Measurements from ENCODE around the gene UNC5B. TPM values are rescaled to one million over a fixed set of nuclear protein-coding genes. Genes with fewer than 3 reads are reported as not detected.

The UNC5B gene
- total RNA-seq = 10 to 100 TPM in 3 of 4 donors, 1 to 10 TPM in 1; 5.3 to 26.6 (median 17.7) TPM

DNA sequence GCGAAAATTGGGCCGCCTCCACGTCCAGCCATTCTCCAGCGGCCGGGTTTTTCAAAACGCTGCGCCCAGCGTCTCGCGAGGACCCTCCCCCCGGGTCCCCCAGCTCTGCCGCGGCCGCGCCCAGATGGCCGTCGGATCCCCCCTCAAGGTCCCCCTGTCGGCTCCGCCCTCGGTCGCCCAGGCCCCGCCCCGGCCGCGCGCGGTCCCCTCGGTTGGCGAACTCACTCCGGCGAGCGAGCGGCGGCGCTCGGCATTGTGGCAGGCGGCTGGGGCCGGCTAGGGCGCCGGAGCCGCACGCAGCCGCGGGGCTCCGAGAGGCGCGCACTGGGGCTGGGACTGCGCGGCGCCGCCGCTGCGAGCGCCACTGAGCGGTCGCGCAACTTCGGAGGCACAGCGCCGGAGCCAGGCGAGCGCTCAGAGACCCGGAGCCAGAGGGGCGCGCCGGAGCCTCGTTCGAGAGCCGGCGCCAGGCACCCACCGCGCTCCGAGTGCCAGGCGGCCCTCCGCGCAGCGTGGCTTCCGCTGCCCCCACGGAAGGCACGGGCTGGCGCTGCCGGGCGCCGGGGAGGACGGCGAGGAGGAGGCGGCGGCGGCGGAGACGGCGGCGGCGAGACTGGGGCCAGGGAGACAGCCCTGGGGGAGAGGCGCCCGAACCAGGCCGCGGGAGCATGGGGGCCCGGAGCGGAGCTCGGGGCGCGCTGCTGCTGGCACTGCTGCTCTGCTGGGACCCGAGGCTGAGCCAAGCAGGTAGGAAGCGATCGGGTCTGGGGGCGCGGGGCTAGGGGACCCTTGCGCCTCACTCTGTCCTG is at the start of gene UNC5B:
Gene UNC5B, plus strand, starts transcription at position 253 of the 809 bp plus-strand sequence. Its CDS starts 416 bp downstream, at position 669.
- Histone ChIP-seq H3K4me1 (no peaks in the 10 kb centered on the region), H3K36me3 (no peaks in the 10 kb centered on the region), H3K27me3 (no peaks in the 10 kb centered on the region), H3K27ac (peak within 1 kb of the TSS; percentile 79 to 90), H3K9me3 (no peaks in the 10 kb centered on the region), H3K4me3 (peak within 1 kb of the TSS; percentile 46 to 65)
- peak; percentile 87 to 93 for DNase-seq
- intact Hi-C loops (cut with DNase I; ENCODE audit: low total_unique reads) = loop anchor here (10.0 kb wide), 1 partner anchor 52 kb away; no protein-coding TSS in a partner anchor
- TF ChIP-seq, protein P1, sequence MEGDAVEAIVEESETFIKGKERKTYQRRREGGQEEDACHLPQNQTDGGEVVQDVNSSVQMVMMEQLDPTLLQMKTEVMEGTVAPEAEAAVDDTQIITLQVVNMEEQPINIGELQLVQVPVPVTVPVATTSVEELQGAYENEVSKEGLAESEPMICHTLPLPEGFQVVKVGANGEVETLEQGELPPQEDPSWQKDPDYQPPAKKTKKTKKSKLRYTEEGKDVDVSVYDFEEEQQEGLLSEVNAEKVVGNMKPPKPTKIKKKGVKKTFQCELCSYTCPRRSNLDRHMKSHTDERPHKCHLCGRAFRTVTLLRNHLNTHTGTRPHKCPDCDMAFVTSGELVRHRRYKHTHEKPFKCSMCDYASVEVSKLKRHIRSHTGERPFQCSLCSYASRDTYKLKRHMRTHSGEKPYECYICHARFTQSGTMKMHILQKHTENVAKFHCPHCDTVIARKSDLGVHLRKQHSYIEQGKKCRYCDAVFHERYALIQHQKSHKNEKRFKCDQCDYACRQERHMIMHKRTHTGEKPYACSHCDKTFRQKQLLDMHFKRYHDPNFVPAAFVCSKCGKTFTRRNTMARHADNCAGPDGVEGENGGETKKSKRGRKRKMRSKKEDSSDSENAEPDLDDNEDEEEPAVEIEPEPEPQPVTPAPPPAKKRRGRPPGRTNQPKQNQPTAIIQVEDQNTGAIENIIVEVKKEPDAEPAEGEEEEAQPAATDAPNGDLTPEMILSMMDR (IDR thresholded peaks at IDR 0.05) = peak; percentile 20 to 73 (median 44)
- TF ChIP-seq POLR2A (IDR thresholded peaks at IDR 0.05) = peak; percentile 89 to 97

- H3K4me1 ChIP-seq = no peaks in the 10 kb centered on the region
These were observed 38.9 kb upstream of the UNC5B start for GRCh38 chr10:71173466-71173865.

DNA sequence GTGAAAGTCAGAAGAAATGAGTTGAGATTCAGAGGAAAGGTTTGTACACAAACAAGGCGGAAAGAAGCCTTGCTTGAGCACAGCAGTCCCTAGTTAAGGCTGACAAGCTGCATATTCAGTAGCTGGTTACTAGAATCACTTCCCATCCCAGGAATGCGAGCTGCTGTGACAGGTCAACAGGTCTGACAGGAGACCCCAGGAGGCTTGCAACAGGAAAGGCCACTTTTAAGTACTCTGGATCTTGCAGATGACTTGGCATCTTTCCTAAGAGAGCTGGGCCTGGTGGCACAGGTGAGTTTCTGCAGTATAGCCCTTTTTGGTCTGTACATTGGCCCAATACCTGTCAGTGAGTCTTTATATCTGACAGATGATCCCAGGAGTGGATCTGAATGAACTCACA is 35.7 kb upstream of the UNC5B start:
- Histone ChIP-seq H3K4me3 (no peak overlapping the region), H3K27me3 (no peaks in the 10 kb centered on the region), H3K36me3 (no peaks in the 10 kb centered on the region), H3K27ac (no peak overlapping the region), H3K9me3 (no peaks in the 10 kb centered on the region), H3K4me1 (no peaks in the 10 kb centered on the region)
- no peak for DNase-seq
- TF ChIP-seq POLR2A (IDR thresholded peaks at IDR 0.05) = no peak
- TF ChIP-seq, protein P1 (IDR thresholded peaks at IDR 0.05) = no peak
- intact Hi-C loops (cut with DNase I; ENCODE audit: low total_unique reads) = no loop called here

More at GRCh38 chr10:71173466-71173865, 38.9 kb upstream of the UNC5B start:
- no peak overlapping the region for H3K4me3 ChIP-seq
- no peak for TF ChIP-seq POLR2A (IDR thresholded peaks at IDR 0.05)
- TF ChIP-seq, protein P1 (IDR thresholded peaks at IDR 0.05) = no peak
- intact Hi-C loops (cut with DNase I; ENCODE audit: low total_unique reads) = no loop called here
- no peaks in the 10 kb centered on the region for H3K9me3 ChIP-seq
- H3K27ac ChIP-seq = no peak overlapping the region
- H3K27me3 ChIP-seq = no peaks in the 10 kb centered on the region
- no peaks in the 10 kb centered on the region for H3K36me3 ChIP-seq
- DNase-seq = no peak

DNA sequence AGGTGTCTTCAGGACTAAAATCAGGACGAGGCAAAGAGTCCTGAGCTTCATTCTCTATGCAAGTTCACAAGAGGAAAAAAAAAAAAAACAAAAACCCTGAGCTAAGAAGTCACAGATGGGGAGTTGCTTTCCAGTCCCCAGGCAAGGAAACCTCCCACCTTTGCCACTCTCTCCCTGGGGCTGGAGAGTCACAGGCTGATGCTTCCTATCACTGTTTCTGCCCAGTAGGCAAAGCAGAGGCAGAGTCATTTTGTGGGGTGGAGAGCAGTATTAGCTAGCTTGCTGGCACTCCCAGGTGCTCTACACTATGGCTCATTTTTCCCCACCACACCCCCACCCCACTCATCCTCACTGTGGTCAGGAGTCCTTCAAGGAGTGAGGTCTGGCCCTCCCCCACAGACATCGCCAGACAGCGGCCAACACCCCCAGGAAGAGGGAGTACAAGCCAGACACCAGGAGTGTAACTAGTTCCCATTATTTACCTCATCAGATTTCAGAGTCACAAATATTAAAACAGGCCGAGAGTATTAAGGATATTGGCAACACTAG is 34.6 kb upstream of the UNC5B start:
- intact Hi-C loops (cut with DNase I; ENCODE audit: low total_unique reads) = no loop called here
- TF ChIP-seq, protein P1 (IDR thresholded peaks at IDR 0.05) = no peak
- no peak for TF ChIP-seq POLR2A (IDR thresholded peaks at IDR 0.05)
- Histone ChIP-seq H3K9me3 (no peaks in the 10 kb centered on the region), H3K27ac (no peak overlapping the region), H3K27me3 (no peaks in the 10 kb centered on the region), H3K4me3 (no peak overlapping the region), H3K36me3 (no peaks in the 10 kb centered on the region), H3K4me1 (no peaks in the 10 kb centered on the region)
- DNase-seq = no peak

DNA sequence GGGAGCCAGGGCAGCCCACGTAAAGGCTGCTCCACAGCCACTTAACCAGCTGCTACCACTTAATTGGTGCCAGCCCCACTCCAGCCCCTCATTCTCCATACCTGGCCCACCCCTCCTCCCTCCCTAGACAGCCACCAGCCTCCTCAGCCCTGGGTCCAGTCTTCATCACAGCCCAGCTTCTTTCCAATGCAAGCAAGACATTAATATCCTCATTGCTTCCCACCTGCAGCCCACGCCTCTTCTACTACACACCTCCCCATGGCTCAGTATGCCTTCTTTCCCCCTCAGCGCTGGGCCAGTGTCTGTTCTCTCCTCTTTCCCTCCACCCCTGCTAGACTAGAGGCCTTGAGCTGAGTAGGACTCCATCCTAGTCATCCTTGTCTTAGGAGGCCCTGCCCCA is 33.5 kb upstream of the UNC5B start:
- Histone ChIP-seq H3K27ac (no peak overlapping the region), H3K36me3 (no peaks in the 10 kb centered on the region), H3K4me1 (no peaks in the 10 kb centered on the region), H3K27me3 (no peaks in the 10 kb centered on the region), H3K4me3 (no peak overlapping the region), H3K9me3 (no peaks in the 10 kb centered on the region)
- intact Hi-C loops (cut with DNase I; ENCODE audit: low total_unique reads) = no loop called here
- TF ChIP-seq, protein P1 (IDR thresholded peaks at IDR 0.05) = no peak
- TF ChIP-seq POLR2A (IDR thresholded peaks at IDR 0.05) = no peak
- DNase-seq = no peak
